Neuronal stem cell (in vitro differentiated cells): ENCODE results near the gene CSPG5.

Source experiments
- DNase-seq: peaks from one replicate; pipeline ENCODE4 v3.0.0-alpha.2; 2013; ENCODE audit warnings: low spot score
- H2AFZ ChIP-seq: one replicate; pipeline ENCODE4 v1.6.1; 2013; ENCODE audit warnings: mild to moderate bottlenecking, low read length, inconsistent platforms
- H2AK5ac ChIP-seq: 2 replicates; pipeline ENCODE4 v1.6.1; 2013; ENCODE audit warnings: low read depth, mild to moderate bottlenecking, inconsistent platforms, low read length, moderate library complexity, mixed read lengths
- H2BK120ac ChIP-seq: 2 replicates; pipeline ENCODE4 v1.6.1; 2013; ENCODE audit warnings: low read depth, mild to moderate bottlenecking, inconsistent platforms, low read length, moderate library complexity, mixed read lengths
- H2BK12ac ChIP-seq: one replicate; pipeline ENCODE4 v1.6.1; 2013; ENCODE audit warnings: low read length, inconsistent platforms
- H2BK15ac ChIP-seq: 2 replicates; pipeline ENCODE4 v1.6.1; 2013; ENCODE audit warnings: mild to moderate bottlenecking, low read length, inconsistent platforms, mixed read lengths
- H2BK5ac ChIP-seq: one replicate; pipeline ENCODE4 v1.6.1; 2013; ENCODE audit warnings: inconsistent platforms, mild to moderate bottlenecking, low read length, moderate library complexity
- H3K14ac ChIP-seq: one replicate; pipeline ENCODE4 v1.6.1; 2013; ENCODE audit warnings: low read length, inconsistent platforms
- H3K18ac ChIP-seq: 2 replicates; pipeline ENCODE4 v1.6.1; 2013; ENCODE audit warnings: low read length, inconsistent platforms
- H3K23ac ChIP-seq: 2 replicates; pipeline ENCODE4 v1.6.1; 2013; ENCODE audit warnings: low read depth, mild to moderate bottlenecking, mixed read lengths, low read length, inconsistent platforms; ENCODE audit not compliant: poor library complexity
- H3K27ac ChIP-seq: replicated peaks from 3 replicates; pipeline ENCODE4 v1.5.1; 2013; ENCODE audit warnings: low read length, inconsistent platforms
- H3K27me3 ChIP-seq, 3 experiments: 2 replicates each; pipeline ENCODE4 v1.6.1; 2013; ENCODE audit warnings: low read length in 3 of 3, mild to moderate bottlenecking in 2 of 3, inconsistent platforms in 1 of 3, low read depth in 1 of 3, mixed read lengths in 1 of 3, moderate library complexity in 1 of 3; ENCODE audit not compliant: control insufficient read depth in 3 of 3, insufficient read depth in 3 of 3
- H3K36me3 ChIP-seq, 2 donors: replicated peaks in 1 of 2; 2 replicates each; pipeline ENCODE4 v1.6.1; 2013; ENCODE audit warnings: low read length in 2 of 2; ENCODE audit not compliant: control insufficient read depth in 2 of 2, insufficient read depth in 2 of 2
- H3K4ac ChIP-seq: 2 replicates; pipeline ENCODE4 v1.6.1; 2013; ENCODE audit warnings: inconsistent platforms, mild to moderate bottlenecking, low read length, moderate library complexity
- H3K4me1 ChIP-seq, 2 donors: 1 replicate in 1 of 2; 2 replicates in 1 of 2; pipeline ENCODE4 v1.6.1; 2013; ENCODE audit warnings: low read length in 2 of 2, low read depth in 1 of 2; ENCODE audit not compliant: control insufficient read depth in 2 of 2, insufficient read depth in 1 of 2
- H3K4me2 ChIP-seq: one replicate; pipeline ENCODE4 v1.6.1; 2013; ENCODE audit warnings: mild to moderate bottlenecking, low read length, inconsistent platforms; ENCODE audit not compliant: insufficient read depth, poor library complexity, severe bottlenecking
- H3K4me3 ChIP-seq, 2 donors: 2 replicates each; pipeline ENCODE4 v1.5.1; 2013; ENCODE audit warnings: low read length in 2 of 2, mild to moderate bottlenecking in 2 of 2, inconsistent platforms in 1 of 2, moderate library complexity in 1 of 2
- H3K79me1 ChIP-seq: one replicate; pipeline ENCODE4 v1.6.1; 2013; ENCODE audit warnings: low read depth, mild to moderate bottlenecking, inconsistent platforms, low read length, moderate library complexity
- H3K9ac ChIP-seq: one replicate; pipeline ENCODE4 v1.6.1; 2013; ENCODE audit warnings: mild to moderate bottlenecking, low read depth, low read length, inconsistent platforms; ENCODE audit not compliant: poor library complexity
- H3K9me3 ChIP-seq, 2 donors: replicated peaks in 1 of 2; 2 replicates each; pipeline versions ENCODE3 to v1.6.1; 2013; ENCODE audit warnings: low read length in 2 of 2, mild to moderate bottlenecking in 2 of 2, inconsistent platforms in 1 of 2, low read depth in 1 of 2, mixed read lengths in 1 of 2, moderate library complexity in 1 of 2; ENCODE audit not compliant: control insufficient read depth in 2 of 2, insufficient read depth in 1 of 2
- H4K8ac ChIP-seq: one replicate; pipeline ENCODE4 v1.6.1; 2013; ENCODE audit warnings: low read depth, mild to moderate bottlenecking, inconsistent platforms, low read length, moderate library complexity
- H4K91ac ChIP-seq: one replicate; pipeline ENCODE4 v1.6.1; 2013; ENCODE audit warnings: low read length, low read depth, mild to moderate bottlenecking, inconsistent platforms; ENCODE audit not compliant: poor library complexity
- WGBS, 2 donors: extraction: QIAGEN DNeasy Blood & Tissue Kit; methylation state at CpG; one replicate each; pipeline ENCODE4 v1.1.7; 2013; ENCODE audit warnings: missing lambda C conversion rate in 2 of 2, mixed read lengths in 1 of 2; ENCODE audit not compliant: insufficient read length in 2 of 2, insufficient replicate concordance in 1 of 2; ENCODE audit errors: extremely low coverage in 2 of 2; 5-methylcytosine and 5-hydroxymethylcytosine counted together

The CSPG5 gene

DNA sequence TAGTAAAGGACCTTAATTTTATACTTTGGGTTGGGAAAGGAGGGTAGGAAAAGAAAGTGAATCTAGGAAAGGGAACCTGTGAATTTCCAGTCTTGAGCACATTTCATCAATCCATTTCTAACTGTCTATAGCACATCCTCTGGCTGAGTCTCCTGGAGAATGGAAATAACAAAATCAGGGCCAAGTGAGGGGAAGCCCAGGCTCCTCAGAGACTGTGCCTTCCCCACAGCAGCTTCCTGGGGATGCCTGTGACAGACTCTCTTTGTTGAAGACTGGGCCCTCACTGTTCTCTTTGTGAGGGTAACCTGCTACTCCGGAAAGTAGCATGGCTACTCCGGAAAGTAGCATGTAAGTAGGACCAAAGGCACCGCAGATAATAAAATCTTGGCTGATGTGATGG, 22.6 kb upstream of the CSPG5 start:
- Histone ChIP-seq H3K4ac (no peak overlapping the region), H2AFZ (no peak overlapping the region), H2BK120ac (no peak overlapping the region), H2BK15ac (no peak overlapping the region), H2AK5ac (no peak overlapping the region), H4K91ac (no peak overlapping the region), H2BK5ac (no peak overlapping the region), H3K4me2 (no peak overlapping the region), H3K23ac (no peak overlapping the region), H3K9me3 (no peaks in the 10 kb centered on the region), H3K79me1 (no peaks in the 10 kb centered on the region), H3K27ac (peak overlapping the region; percentile 17), H3K4me3 (no peak overlapping the region), H3K9ac (no peak overlapping the region), H3K14ac (no peak overlapping the region), H3K36me3 (peaks cover 23 to 93% of the 10 kb centered on the region in 2 donors), H2BK12ac (no peak overlapping the region), H3K18ac (no peak overlapping the region), H3K4me1 (peaks cover 0 to 2% of the 10 kb centered on the region in 2 donors), H3K27me3 (no peaks in the 10 kb centered on the region), H4K8ac (no peak overlapping the region)
- WGBS, 2 donors, result no CpG with 5 or more reads among the region's 3 CpGs
- DNase-seq, result no peak

DNA sequence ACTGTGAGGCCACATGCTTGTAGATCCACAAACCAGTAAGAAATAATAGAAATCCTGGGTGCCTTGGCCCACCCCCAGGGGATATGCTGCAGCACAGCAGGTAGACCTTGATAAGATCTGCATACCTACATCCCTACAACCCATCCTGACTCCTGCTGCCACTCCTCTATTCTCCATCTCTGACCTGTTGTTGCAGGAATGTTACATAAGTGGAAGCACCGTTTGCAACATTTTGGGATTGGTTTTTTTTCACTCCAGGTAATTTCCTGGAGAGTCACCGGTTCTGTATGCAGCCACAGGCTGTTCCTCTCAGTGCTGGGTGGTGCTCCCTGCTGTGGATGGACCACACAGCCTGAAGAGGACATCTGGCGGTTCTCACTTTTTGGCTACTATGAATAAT, 16.1 kb upstream of the CSPG5 start:
- Histone ChIP-seq H3K27me3 (no peaks in the 10 kb centered on the region), H2BK120ac (no peak overlapping the region), H2AFZ (no peak overlapping the region), H2AK5ac (no peak overlapping the region), H2BK5ac (no peak overlapping the region), H2BK12ac (no peak overlapping the region), H3K14ac (no peak overlapping the region), H3K18ac (no peak overlapping the region), H3K4ac (no peak overlapping the region), H3K9me3 (no peaks in the 10 kb centered on the region), H4K91ac (no peak overlapping the region), H3K27ac (no peak overlapping the region), H3K23ac (no peak overlapping the region), H3K4me2 (no peak overlapping the region), H3K4me1 (no peaks in the 10 kb centered on the region), H2BK15ac (no peak overlapping the region), H3K9ac (no peak overlapping the region), H3K4me3 (no peak overlapping the region), H3K79me1 (no peaks in the 10 kb centered on the region), H3K36me3 (peaks cover 31 to 96% of the 10 kb centered on the region in 2 donors), H4K8ac (no peak overlapping the region)
- DNase-seq, result no peak
- WGBS, 2 donors, result no CpG with 5 or more reads among the region's 3 CpGs

DNA sequence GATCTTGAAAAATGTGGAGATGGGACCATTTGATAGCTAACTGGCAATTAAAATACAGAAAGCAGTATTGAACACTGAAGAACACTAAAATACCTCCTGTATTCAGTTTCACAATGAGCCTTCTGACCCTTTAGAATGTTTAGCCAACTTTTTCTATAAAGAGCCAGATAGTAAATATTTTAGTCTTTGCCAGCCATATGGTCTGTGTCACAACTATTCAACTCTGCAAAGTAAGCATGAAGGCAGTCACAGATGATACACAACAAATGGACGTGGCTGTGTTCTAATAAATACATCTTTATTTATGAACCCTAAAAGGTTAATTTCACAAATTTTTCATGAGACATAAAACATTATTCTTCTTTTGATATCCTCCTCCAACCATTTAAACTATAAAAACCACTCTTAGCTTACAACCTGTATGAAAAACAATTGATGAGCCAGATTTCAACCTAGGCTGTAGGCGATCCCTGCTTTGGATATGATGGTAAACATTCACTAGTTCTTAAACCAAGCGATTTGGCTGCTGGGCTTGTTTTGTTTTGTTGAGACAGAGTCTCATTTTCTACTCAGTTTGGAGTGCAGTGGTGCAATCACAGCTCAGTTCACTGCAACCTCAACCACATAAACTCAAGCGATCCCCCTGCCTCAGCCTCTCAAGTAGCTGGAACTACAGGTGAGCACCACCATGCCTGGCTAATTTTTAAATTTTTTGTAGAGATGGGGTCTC, 13.6 kb upstream of the CSPG5 start:
- Histone ChIP-seq H3K36me3 (peaks cover 37 to 97% of the 10 kb centered on the region in 2 donors), H3K27me3 (no peaks in the 10 kb centered on the region), H3K79me1 (no peaks in the 10 kb centered on the region), H3K9me3 (no peaks in the 10 kb centered on the region), H3K14ac (no peak overlapping the region), H3K4me1 (no peaks in the 10 kb centered on the region), H3K9ac (no peak overlapping the region), H3K4me2 (no peak overlapping the region), H2AK5ac (no peak overlapping the region), H2BK12ac (no peak overlapping the region), H4K91ac (no peak overlapping the region), H3K4me3 (no peak overlapping the region), H2AFZ (no peak overlapping the region), H3K4ac (no peak overlapping the region), H2BK15ac (no peak overlapping the region), H4K8ac (no peak overlapping the region), H3K18ac (no peak overlapping the region), H2BK120ac (no peak overlapping the region), H2BK5ac (no peak overlapping the region), H3K27ac (no peak overlapping the region), H3K23ac (no peak overlapping the region)
- WGBS, 2 donors, result no CpG with 5 or more reads among the region's 4 CpGs
- no peak for DNase-seq

DNA sequence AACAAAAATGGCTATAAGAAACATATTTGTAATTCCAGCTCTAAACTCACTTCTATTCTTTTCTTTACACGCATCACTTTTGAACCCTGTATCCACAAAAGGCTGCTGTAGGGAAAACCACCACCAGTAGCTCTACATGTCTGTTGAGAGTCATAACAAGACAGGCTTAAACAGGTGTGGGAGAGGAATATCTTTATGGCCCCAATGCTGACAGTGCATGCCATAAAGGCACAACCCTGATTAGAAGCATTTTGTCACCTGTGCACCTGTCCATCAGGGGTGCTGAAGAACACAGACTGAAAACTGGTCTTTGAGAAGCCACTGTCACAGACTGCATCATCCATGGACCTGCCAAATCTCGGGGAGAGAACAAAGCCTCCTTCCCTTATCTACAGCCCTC, 11.6 kb upstream of the CSPG5 start:
- WGBS, 2 donors, result 100% methylated on average over 1 of the region's 2 CpGs; no CpG with 5 or more reads in 1 of the 2 donors
- Histone ChIP-seq H3K4me3 (no peak overlapping the region), H3K4me1 (no peaks in the 10 kb centered on the region), H2BK5ac (no peak overlapping the region), H2AK5ac (no peak overlapping the region), H3K4me2 (no peak overlapping the region), H3K23ac (no peak overlapping the region), H3K27me3 (no peaks in the 10 kb centered on the region), H2BK12ac (no peak overlapping the region), H3K4ac (no peak overlapping the region), H3K27ac (no peak overlapping the region), H3K9ac (no peak overlapping the region), H2BK15ac (no peak overlapping the region), H3K79me1 (no peaks in the 10 kb centered on the region), H2BK120ac (no peak overlapping the region), H2AFZ (no peak overlapping the region), H3K14ac (no peak overlapping the region), H4K8ac (no peak overlapping the region), H4K91ac (no peak overlapping the region), H3K18ac (no peak overlapping the region), H3K9me3 (no peaks in the 10 kb centered on the region), H3K36me3 (peaks cover 41 to 99% of the 10 kb centered on the region in 2 donors)
- no peak for DNase-seq
